IPS-18a (cell line): ENCODE measurements around the gene TSSK1B.
"Not testable (repeated sequence)": the region's sequence is repeated elsewhere in the genome, so short reads cannot be mapped to it uniquely, and the experiment has no call there.

Source experiments
- H3K27ac ChIP-seq: one replicate; pipeline ENCODE4 v1.5.1; 2013; ENCODE audit warnings: low read length
- H3K27me3 ChIP-seq: one replicate; pipeline ENCODE4 v1.6.1; 2013; ENCODE audit warnings: mild to moderate bottlenecking, low read length; ENCODE audit not compliant: control insufficient read depth, insufficient read depth
- H3K36me3 ChIP-seq: one replicate; pipeline ENCODE4 v1.6.1; 2013; ENCODE audit warnings: low read depth, low read length; ENCODE audit not compliant: control insufficient read depth
- H3K4me1 ChIP-seq: one replicate; pipeline ENCODE4 v1.6.1; 2013; ENCODE audit warnings: low read depth, low read length; ENCODE audit not compliant: control insufficient read depth
- H3K4me3 ChIP-seq: one replicate; pipeline ENCODE4 v1.5.1; 2013; ENCODE audit warnings: low read length
- H3K9ac ChIP-seq: one replicate; pipeline ENCODE4 v1.6.1; 2013; ENCODE audit warnings: mild to moderate bottlenecking, low read length, moderate library complexity
- H3K9me3 ChIP-seq: one replicate; pipeline ENCODE4 v1.6.1; 2013; ENCODE audit warnings: low read depth, low read length; ENCODE audit not compliant: control insufficient read depth

Gene TSSK1B

DNA sequence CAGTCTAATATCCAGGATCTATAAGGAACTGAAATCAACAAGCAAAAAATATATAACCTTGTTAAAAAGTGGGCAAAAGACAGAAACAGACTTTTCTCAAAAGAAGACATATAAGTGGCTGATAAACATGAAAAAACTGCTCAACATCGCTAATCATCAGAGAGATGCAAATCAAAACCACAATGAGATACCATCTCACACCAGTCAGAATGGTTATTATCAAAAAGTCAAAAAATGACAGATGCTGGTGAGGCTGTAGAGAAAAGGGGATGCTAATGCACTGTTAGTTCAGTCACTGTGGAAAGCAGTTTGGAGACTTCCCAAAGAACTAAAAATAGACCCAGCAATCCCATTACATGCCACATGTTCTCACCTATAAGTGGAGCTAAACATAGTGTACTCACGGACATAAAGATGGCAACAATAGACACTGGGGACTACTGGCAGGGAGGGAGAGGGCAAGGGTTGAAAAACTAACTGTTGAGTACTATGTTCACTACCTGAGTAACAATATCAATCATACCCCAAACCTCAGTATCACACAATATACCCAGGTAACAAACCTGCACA lies 11.7 kb upstream of the TSSK1B start:
- H3K27me3 ChIP-seq = no peaks in the 10 kb centered on the region
- no peak overlapping the region for H3K9ac ChIP-seq
- peaks cover 3% of the 10 kb centered on the region for H3K9me3 ChIP-seq
- no peaks in the 10 kb centered on the region for H3K4me1 ChIP-seq
- H3K27ac ChIP-seq = no peak overlapping the region
- no peak overlapping the region for H3K4me3 ChIP-seq
- H3K36me3 ChIP-seq = no peaks in the 10 kb centered on the region

DNA sequence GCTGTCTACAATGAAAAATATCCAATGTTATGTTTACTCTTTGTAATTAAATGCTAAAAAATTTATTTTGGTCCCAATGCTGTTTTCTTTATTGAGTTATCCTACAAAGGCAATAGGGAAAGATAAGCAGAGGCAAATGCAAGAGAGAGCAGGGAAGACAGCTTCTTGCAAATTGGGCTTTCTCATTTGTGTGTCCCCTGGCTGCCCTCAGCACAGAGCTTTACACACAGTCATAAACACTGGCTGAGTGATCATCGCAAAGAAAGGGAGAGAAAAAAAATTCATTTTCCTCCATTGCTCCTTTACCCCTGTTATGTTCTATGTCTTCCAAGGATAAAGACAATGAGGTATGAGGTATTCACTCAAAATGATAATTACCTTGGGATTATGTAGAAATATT lies 2.3 kb upstream of the TSSK1B start:
- no peaks in the 10 kb centered on the region for H3K9me3 ChIP-seq
- H3K9ac ChIP-seq = no peak overlapping the region
- H3K27me3 ChIP-seq = no peaks in the 10 kb centered on the region
- H3K36me3 ChIP-seq = no peaks in the 10 kb centered on the region
- H3K27ac ChIP-seq = no peak overlapping the region
- H3K4me1 ChIP-seq = no peaks in the 10 kb centered on the region
- no peak overlapping the region for H3K4me3 ChIP-seq

DNA sequence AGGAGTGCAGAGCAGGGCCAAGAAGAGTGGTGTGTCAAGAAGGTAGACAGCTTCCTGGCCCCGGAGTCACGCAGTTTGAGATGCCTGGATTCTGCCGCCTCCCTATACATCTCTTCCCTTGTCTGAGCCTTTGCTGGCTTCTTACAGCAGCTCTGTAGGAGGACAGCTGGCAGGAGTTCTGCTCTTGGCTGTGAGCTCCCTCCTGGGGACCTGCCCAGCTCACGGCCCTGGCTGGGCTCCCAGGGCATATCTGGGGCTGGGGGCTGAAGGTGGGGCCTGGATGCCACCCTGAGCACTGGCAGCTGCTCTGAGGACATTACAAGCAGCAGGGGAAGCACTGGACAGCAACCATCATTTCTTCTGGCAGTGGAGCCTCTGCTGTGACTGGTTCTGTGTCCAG lies 786 bp upstream of the TSSK1B start:
- Histone ChIP-seq H3K4me3 (no peak overlapping the region), H3K4me1 (no peaks in the 10 kb centered on the region), H3K27me3 (no peaks in the 10 kb centered on the region), H3K9ac (no peak overlapping the region), H3K9me3 (no peaks in the 10 kb centered on the region), H3K36me3 (no peaks in the 10 kb centered on the region), H3K27ac (no peak overlapping the region)

DNA sequence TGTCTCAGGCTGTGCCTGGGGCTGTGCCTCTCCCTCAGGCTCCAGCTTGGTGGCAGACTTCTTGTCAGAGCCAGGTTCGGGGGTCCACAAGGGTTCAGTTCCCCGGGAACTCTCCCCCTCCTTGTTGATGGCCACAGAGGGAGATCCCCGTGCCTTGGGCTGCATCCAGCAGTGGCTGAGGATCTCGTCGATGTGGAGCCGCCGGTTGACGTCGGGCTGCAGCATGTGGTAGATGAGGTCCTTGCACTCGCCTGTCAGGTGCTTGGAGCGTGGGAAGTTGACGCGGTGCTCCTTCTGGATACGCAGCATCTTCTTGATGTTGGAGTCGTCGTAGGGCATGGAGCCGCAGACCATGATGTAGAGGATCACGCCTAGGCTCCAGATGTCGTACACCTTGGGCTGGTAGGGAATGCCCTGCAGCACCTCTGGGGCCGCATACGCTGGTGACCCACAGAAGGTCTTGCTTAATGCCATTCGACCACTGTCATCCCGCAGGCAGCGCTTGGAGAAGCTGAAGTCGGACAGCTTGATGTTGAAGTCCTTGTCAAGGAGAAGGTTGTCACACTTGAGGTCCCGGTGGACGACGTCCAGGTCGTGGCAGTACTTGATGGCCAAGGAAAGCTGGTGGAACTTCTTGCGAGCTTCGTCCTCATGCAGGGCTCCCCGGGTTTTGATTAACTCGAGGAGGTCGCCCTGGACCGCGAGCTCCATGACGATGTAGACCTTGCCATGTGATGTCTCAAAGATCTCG lies 752 bp downstream of the TSSK1B start:
- no peak overlapping the region for H3K4me3 ChIP-seq
- no peaks in the 10 kb centered on the region for H3K27me3 ChIP-seq
- no peaks in the 10 kb centered on the region for H3K9me3 ChIP-seq
- no peaks in the 10 kb centered on the region for H3K4me1 ChIP-seq
- H3K36me3 ChIP-seq = no peaks in the 10 kb centered on the region
- no peak overlapping the region for H3K27ac ChIP-seq
- H3K9ac ChIP-seq = no peak overlapping the region

DNA sequence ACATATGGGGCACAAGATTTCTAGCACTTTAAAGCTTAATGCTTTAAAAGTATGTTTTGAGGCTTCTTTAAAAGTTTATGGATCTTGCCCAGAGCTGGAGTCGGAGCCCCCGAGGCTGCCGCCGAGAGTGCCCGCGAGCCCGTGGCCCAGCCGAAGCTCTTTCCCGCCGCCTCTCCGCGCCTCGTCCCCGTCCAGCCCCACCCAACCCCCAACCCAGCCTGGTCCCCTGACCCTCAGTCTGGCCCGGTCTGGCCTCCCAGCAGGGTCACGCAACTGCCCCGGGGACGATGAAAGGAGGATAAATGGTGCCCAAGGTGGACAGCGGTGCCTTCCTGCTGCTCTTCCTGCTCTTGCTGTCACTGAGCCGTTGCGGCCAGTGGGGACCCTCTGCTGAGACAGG lies 1.7 kb downstream of the TSSK1B start:
- Histone ChIP-seq H3K36me3 (no peaks in the 10 kb centered on the region), H3K9me3 (no peaks in the 10 kb centered on the region), H3K4me1 (no peaks in the 10 kb centered on the region), H3K27ac (no peak overlapping the region), H3K9ac (no peak overlapping the region), H3K4me3 (no peak overlapping the region), H3K27me3 (no peaks in the 10 kb centered on the region)

DNA sequence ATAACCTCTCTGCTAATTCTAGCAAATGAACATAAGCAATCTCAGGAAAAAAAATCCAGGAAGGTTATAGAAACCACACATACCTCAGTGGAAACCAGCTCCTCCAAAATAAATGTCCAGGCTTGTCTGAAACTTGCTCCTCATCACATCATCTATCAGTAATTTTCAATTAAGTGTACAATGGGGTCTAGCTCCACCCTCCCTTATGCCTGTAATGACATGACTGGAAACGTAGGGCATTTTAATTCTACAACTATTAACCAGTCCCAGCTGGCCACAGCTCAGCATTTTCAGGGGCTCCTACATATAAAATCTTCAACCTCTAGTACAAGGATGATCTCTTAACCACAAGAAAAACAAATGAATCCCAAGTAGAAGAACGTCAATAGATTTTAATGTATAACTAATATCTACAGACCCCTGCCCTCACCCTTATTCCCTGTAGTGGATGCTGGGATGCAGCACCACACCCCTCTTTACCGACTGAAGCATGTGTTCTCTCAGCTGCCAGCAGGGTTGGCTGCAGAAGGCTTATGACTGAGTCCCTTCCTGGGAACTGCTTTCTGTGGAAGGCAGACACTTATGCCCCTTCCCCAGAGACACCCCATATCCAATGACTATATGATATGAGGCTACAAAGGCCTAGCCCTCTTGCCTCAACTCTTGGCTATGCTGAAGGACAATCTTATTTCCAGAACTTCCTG lies 6.8 kb downstream of the TSSK1B start:
- no peaks in the 10 kb centered on the region for H3K4me1 ChIP-seq
- no peaks in the 10 kb centered on the region for H3K27me3 ChIP-seq
- H3K9me3 ChIP-seq = no peaks in the 10 kb centered on the region
- no peak overlapping the region for H3K4me3 ChIP-seq
- no peak overlapping the region for H3K27ac ChIP-seq
- H3K36me3 ChIP-seq = no peaks in the 10 kb centered on the region
- H3K9ac ChIP-seq = no peak overlapping the region

DNA sequence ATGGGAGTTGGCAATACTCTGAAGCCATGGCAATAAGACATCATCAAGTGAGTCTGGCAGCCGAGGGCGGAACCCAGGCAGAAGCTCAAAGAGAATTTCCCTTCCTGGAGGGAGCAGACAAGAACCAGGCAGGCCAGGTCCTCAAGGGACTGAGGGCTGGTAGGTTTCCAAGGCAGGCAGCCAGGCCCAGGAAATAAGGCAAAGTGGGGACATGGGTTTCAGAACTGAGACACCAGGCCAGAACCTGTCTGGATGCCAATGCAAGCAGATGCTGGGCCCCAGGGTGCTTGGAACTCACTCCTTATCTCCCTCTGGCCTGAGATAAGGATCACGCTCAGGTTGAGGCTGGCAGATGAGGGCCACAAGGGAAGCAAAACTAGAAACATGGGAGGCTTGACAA lies 8.9 kb downstream of the TSSK1B start:
- Histone ChIP-seq H3K27ac (no peak overlapping the region), H3K4me3 (no peak overlapping the region), H3K9ac (no peak overlapping the region), H3K27me3 (no peaks in the 10 kb centered on the region), H3K36me3 (no peaks in the 10 kb centered on the region), H3K9me3 (no peaks in the 10 kb centered on the region), H3K4me1 (no peaks in the 10 kb centered on the region)

DNA sequence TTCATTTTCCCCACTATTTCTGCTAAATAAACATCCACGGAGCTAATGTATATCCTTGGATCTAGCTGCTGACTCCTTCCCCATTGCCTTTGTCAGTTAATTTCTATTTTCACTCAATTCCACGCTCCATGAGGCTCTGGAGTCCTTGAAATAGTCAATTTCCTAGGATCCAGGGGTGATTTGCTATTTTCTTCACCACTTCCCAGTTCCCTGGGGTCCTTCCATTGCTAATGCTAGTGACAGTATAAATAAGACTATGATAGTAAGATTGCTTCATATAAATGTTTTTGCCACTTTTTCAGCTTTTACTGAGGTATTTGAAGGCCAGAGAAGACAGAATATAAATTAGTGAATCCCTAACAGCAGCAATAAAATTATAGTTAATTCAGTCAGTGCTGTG lies 13.1 kb downstream of the TSSK1B start:
- Histone ChIP-seq H3K27ac (no peak overlapping the region), H3K36me3 (no peaks in the 10 kb centered on the region), H3K9me3 (no peaks in the 10 kb centered on the region)

DNA sequence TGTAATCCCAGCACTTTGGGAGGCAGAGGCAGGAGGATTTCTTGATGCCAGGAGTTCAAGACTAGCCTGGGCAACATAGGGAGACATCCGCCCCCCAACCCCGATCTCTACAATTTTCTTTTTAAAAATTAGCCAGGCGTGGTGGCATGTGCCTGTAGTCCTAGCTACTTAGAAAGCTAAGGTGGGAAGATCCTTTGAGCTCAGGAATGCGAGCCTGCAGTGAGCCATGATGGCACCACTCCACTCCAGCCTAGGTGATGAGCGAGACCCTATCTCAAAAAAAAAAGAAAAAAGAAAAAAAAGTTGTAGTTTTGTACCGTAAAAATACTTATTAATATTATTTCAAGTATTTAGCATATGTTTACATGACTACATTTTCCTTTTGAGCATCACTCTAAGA lies 29.3 kb downstream of the TSSK1B start:
- H3K27me3 ChIP-seq = no peaks in the 10 kb centered on the region
- no peak overlapping the region for H3K9ac ChIP-seq
- H3K36me3 ChIP-seq = no peaks in the 10 kb centered on the region
- H3K27ac ChIP-seq = no peak overlapping the region
- H3K4me3 ChIP-seq = no peak overlapping the region
- no peaks in the 10 kb centered on the region for H3K4me1 ChIP-seq
- no peaks in the 10 kb centered on the region for H3K9me3 ChIP-seq

More for the DNA sequence above, 13.1 kb downstream of the TSSK1B start:
- Histone ChIP-seq H3K4me1 (no peaks in the 10 kb centered on the region), H3K9ac (no peak overlapping the region), H3K27me3 (no peaks in the 10 kb centered on the region), H3K4me3 (no peak overlapping the region)

DNA sequence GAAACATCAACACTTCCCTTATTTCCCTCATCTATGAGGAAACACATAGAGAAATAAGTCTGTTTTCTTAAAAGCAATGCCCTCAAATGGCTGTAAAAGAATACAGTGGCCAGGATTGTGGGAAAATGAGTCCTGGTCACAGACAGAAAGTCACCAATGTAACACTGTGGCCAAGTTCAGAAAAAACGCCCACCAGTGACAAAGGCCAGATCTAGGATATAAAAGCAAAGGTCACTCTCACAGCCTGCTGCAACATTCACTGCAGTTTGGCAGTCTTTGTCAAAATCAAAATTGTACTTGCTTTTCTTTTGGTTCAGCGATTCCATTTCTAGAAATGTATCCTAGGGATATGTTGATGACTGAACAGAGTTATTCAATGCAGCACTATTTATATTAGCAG lies 30.5 kb downstream of the TSSK1B start:
- H3K36me3 ChIP-seq = no peaks in the 10 kb centered on the region
- H3K27me3 ChIP-seq = no peaks in the 10 kb centered on the region
- no peak overlapping the region for H3K4me3 ChIP-seq
- H3K9me3 ChIP-seq = no peaks in the 10 kb centered on the region
- H3K27ac ChIP-seq = no peak overlapping the region
- no peaks in the 10 kb centered on the region for H3K4me1 ChIP-seq
- no peak overlapping the region for H3K9ac ChIP-seq

DNA sequence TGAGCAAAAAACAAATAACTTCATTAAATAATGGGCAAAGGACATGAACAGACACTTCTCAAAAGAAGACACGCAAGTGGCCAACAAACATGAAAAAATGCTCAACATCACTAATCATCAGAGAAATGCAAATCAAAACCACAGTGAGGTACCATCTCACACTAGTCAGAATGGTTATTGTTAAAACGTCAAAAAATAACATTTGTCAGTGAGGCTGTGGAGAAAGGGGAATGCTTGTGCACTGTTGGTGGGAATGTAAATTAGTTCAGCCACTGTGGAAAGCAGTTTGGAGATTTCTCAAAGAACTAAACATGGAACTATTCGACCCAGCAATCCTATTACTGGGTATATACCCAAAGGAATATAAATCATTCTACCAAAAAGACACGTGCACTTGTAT lies 36.8 kb downstream of the TSSK1B start:
- not testable (repeated sequence) for H3K27me3 ChIP-seq, H3K9ac ChIP-seq, H3K4me3 ChIP-seq, H3K4me1 ChIP-seq, H3K36me3 ChIP-seq, H3K9me3 ChIP-seq, H3K27ac ChIP-seq

DNA sequence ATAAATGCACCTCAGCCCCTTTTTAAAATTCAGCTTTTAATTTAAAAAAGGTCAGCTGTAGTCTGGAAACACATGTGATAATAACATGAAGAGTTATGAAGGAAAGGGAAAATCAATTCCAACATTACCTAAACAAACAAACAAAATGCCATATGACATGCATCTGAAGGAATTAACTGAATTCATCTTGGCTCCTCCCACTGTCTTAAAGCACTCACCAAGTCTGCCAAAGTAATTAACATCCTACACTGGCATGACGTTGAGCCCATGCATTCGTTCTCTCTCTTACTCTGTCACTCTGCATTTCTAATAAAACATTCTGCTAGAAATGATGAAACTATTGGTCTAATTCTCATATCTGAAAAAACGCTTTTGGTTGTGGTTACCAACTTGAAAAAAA lies 37.7 kb downstream of the TSSK1B start:
- no peak overlapping the region for H3K9ac ChIP-seq
- no peaks in the 10 kb centered on the region for H3K27me3 ChIP-seq
- H3K36me3 ChIP-seq = no peaks in the 10 kb centered on the region
- no peaks in the 10 kb centered on the region for H3K4me1 ChIP-seq
- H3K9me3 ChIP-seq = no peaks in the 10 kb centered on the region
- H3K4me3 ChIP-seq = no peak overlapping the region
- H3K27ac ChIP-seq = no peak overlapping the region
